ENCODE measurements around the gene ERG.
A peak's percentile ranks its signal among the peaks of the same experiment; 100 is the strongest.

DNA sequence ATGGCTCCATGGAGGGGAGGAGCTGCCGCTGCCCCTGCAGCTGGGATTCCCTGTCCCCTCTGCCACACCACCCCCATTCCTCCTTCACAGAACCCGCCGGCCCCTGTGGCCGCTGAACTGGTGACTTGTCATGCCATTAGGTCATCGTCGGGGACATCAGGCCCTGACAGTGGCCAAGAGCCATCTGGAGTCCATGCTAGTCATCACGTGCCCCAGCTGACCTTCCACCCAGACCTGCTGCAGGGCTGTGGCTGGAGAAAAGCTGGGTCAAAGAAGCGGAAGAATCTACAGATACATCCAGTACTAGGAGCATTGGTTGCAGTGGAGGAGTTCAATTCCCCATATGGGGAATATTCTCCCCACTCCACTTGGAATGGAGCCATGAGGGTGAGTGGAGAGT is 163.4 kb downstream of the ERG start:
- TF ChIP-seq, protein P1, sequence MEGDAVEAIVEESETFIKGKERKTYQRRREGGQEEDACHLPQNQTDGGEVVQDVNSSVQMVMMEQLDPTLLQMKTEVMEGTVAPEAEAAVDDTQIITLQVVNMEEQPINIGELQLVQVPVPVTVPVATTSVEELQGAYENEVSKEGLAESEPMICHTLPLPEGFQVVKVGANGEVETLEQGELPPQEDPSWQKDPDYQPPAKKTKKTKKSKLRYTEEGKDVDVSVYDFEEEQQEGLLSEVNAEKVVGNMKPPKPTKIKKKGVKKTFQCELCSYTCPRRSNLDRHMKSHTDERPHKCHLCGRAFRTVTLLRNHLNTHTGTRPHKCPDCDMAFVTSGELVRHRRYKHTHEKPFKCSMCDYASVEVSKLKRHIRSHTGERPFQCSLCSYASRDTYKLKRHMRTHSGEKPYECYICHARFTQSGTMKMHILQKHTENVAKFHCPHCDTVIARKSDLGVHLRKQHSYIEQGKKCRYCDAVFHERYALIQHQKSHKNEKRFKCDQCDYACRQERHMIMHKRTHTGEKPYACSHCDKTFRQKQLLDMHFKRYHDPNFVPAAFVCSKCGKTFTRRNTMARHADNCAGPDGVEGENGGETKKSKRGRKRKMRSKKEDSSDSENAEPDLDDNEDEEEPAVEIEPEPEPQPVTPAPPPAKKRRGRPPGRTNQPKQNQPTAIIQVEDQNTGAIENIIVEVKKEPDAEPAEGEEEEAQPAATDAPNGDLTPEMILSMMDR (IDR thresholded peaks at IDR 0.05; ENCODE audit: low read depth, low read length, missing input control), result no peak
- no peak for TF ChIP-seq FOXA2 (IDR thresholded peaks at IDR 0.05)
- TF ChIP-seq YY1 (IDR thresholded peaks at IDR 0.05), result peak; percentile 37
- no peak for TF ChIP-seq TAF1 (conservative IDR thresholded peaks at IDR 0.05)
- TF ChIP-seq RAD21 (IDR thresholded peaks at IDR 0.05), result peak; percentile 21
- TF ChIP-seq EGR1 (IDR thresholded peaks at IDR 0.05; ENCODE audit: low read depth in 2 of 2), result no peak
